ENCODE measurements around the gene ORAI1. TPM values are rescaled to one million over a fixed set of nuclear protein-coding genes. Genes with fewer than 3 reads are reported as not detected.

Gene ORAI1
- total RNA-seq (2022; extraction: Qiagen RNA extraction; ENCODE audit: low read depth), result 23.7 to 46.6 TPM (median 44.9 TPM) in 5 replicates

DNA sequence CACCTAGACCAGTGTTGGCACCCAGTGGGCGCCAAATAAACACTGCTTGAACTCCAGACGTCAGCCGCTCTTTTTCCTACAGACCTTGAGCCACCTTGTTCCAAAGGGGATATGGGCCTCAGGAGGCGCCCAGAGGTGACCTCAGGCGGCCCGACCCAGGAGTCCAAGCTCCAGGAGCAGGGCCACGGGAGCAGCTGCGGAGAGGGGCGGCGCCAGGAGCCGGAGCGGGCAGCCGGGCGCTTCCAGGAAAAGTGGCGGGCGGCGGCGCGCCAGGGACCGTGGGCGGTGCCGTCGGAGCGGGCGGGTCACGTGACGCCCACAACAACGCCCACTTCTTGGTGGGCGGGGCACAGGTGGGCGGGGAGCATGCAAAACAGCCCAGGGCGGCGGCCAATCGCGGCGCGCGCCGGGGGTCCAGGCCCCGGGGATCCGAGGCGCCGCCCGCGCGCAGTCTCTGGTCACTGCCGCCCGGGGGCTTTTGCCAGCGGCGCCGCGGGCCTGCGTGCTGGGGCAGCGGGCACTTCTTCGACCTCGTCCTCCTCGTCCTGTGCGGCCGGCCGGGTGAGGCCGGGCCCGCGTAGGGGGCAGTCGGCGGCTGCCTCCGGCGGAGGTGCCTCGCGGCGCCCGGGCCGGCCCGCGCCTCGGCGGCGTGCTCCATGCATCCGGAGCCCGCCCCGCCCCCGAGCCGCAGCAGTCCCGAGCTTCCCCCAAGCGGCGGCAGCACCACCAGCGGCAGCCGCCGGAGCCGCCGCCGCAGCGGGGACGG, at the start of gene ORAI1:
Gene ORAI1 (plus strand): TSS at position 444 of the 766 bp plus-strand sequence.

GRCh38 chr12:121580959-121581685, 45.2 kb upstream of the ORAI1 start, which contains the start of gene KDM2B:
KDM2B (minus strand) TSS chr12:121581023; CDS start chr12:121580911, 112 bp downstream.

GRCh38 chr12:121669521-121669900, 43.2 kb downstream of the ORAI1 start, which contains the start of gene MORN3:
MORN3 (minus strand) TSS chr12:121669654; CDS start chr12:121669483, 171 bp downstream.

Other genes with a start within 250 kb of the ORAI1 start
- 34.9 to 39.7 TPM (median 37.6 TPM) in 5 replicates for gene RNF34, start 226.4 kb upstream of the ORAI1 start, total RNA-seq (2022; extraction: Qiagen RNA extraction; ENCODE audit: low read depth)
- 19.2 to 23.5 TPM (median 22.8 TPM) in 5 replicates for gene KDM2B, start 45.5 kb upstream of the ORAI1 start, total RNA-seq (2022; extraction: Qiagen RNA extraction; ENCODE audit: low read depth)
- 0.07 to 0.39 TPM (median 0.17 TPM) in 4 of 5 replicates, not detected in the other for gene MORN3, start 43.1 kb downstream of the ORAI1 start, total RNA-seq (2022; extraction: Qiagen RNA extraction; ENCODE audit: low read depth)
- 9.5 to 11.9 TPM (median 11.3 TPM) in 5 replicates for gene TMEM120B, start 86.2 kb downstream of the ORAI1 start, total RNA-seq (2022; extraction: Qiagen RNA extraction; ENCODE audit: low read depth)
- 150 to 205 TPM (median 184 TPM) in 5 replicates for gene RHOF, start 167.2 kb downstream of the ORAI1 start, total RNA-seq (2022; extraction: Qiagen RNA extraction; ENCODE audit: low read depth)
- 12.2 to 16.7 TPM (median 14.5 TPM) in 5 replicates for gene SETD1B, start 177.5 kb downstream of the ORAI1 start, total RNA-seq (2022; extraction: Qiagen RNA extraction; ENCODE audit: low read depth)
- 1.3 to 1.6 TPM (median 1.5 TPM) in 5 replicates for gene HPD, start 232.3 kb downstream of the ORAI1 start, total RNA-seq (2022; extraction: Qiagen RNA extraction; ENCODE audit: low read depth)